Measurements from ENCODE around the gene CEND1. TPM values are rescaled to one million over a fixed set of nuclear protein-coding genes. Genes with fewer than 3 reads are reported as not detected.

The CEND1 gene
- total RNA-seq, 1 experiment from 2014 or later: 0.81 TPM

DNA sequence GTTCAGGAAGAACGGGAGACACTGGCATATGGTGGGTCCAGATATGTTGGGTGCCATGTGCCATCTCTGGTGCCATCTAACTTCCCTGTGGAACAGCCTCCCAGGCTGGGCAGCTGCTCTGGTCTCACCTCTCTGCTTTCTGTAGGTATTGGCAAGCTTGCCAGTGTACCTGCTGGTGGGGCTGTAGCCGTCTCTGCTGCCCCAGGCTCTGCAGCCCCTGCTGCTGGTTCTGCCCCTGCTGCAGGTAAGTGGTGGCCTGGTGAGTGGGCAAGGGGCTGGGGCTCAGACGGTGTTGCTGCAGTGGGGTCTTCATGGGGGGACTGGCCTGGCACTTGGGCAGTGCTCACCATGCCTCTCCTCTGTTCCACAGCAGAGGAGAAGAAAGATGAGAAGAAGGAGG, 22.5 kb upstream of the CEND1 start:
- Mint-ChIP-seq H3K36me3 (ENCODE audit: insufficient read depth in 1 of 3, low read depth in 3 of 3) (peaks cover 29 to 40% (median 31%) of the 10 kb centered on the region in 3 experiments), H3K4me1 (peaks cover 15 to 32% of the 10 kb centered on the region in 2 experiments), H3K4me3 (peak overlapping the region; percentile 91 to 96; a peak in 4 of 5 replicates), H3K9me3 (no peaks in the 10 kb centered on the region), H3K27ac (peak overlapping the region in 1 of 3 experiments; percentile 84; a peak in 2 of 7 replicates), H3K27me3 (ENCODE audit: low read depth) (no peaks in the 10 kb centered on the region; the same call in 1 of the 2 replicates)
- Histone ChIP-seq H3K79me2 (ENCODE audit: insufficient read depth, low read length) (peaks cover 10% of the 10 kb centered on the region; the same call in 1 of the 2 replicates), H2BK20ac (ENCODE audit: low read depth, low read length, poor library complexity, severe bottlenecking) (no peak overlapping the region), H4K20me1 (ENCODE audit: control insufficient read depth, insufficient read depth, insufficient read length) (no peaks in the 10 kb centered on the region), H4K8ac (replicated peaks; ENCODE audit: insufficient read length, low read depth, low read length) (no peak overlapping the region), H3K9me3 (ENCODE audit: control insufficient read depth, low read depth, low read length) (no peaks in the 10 kb centered on the region), H3K9ac (ENCODE audit: extremely low read depth, insufficient read length, low read length) (no peak overlapping the region), H3K23ac (ENCODE audit: insufficient read length, low read depth, low read length) (no peak overlapping the region), H3K27me3 (ENCODE audit: insufficient read depth, low read length) (no peaks in the 10 kb centered on the region), H3K14ac (ENCODE audit: insufficient read depth, low read length) (no peak overlapping the region), H3K27ac (ENCODE audit: insufficient read length, low read depth, low read length) (no peak overlapping the region), H2AK5ac (ENCODE audit: insufficient read length, low read length) (no peak overlapping the region), H2AFZ (ENCODE audit: low read length) (no peak overlapping the region), H3K18ac (ENCODE audit: insufficient read length, low read depth, low read length) (no peak overlapping the region), H2BK12ac (ENCODE audit: insufficient read length, low read depth, low read length) (no peak overlapping the region), H2BK120ac (ENCODE audit: low read depth, low read length, poor library complexity, severe bottlenecking) (no peak overlapping the region), H3K4me2 (ENCODE audit: insufficient read depth, insufficient read length, low read length) (no peak overlapping the region), H2BK15ac (ENCODE audit: low read depth, low read length) (no peak overlapping the region), H3K4me1 (ENCODE audit: insufficient read depth, low read length) (no peaks in the 10 kb centered on the region), H3K23me2 (ENCODE audit: insufficient read length, low read depth, low read length, poor library complexity, severe bottlenecking) (peaks cover 12% of the 10 kb centered on the region), H3K79me1 (ENCODE audit: insufficient read depth, low read depth, low read length, poor library complexity, severe bottlenecking) (peaks cover 9% of the 10 kb centered on the region), H3T11ph (ENCODE audit: low read length) (no peak overlapping the region), H4K5ac (ENCODE audit: insufficient read length, low read depth, low read length) (no peak overlapping the region), H3K56ac (ENCODE audit: insufficient read length, low read depth, low read length) (no peak overlapping the region), H2BK5ac (ENCODE audit: insufficient read length, low read length) (no peak overlapping the region), H3K4ac (ENCODE audit: low read depth, low read length) (no peak overlapping the region), H4K91ac (ENCODE audit: insufficient read length, low read depth, low read length) (no peak overlapping the region)
- TF ChIP-seq, protein P1, sequence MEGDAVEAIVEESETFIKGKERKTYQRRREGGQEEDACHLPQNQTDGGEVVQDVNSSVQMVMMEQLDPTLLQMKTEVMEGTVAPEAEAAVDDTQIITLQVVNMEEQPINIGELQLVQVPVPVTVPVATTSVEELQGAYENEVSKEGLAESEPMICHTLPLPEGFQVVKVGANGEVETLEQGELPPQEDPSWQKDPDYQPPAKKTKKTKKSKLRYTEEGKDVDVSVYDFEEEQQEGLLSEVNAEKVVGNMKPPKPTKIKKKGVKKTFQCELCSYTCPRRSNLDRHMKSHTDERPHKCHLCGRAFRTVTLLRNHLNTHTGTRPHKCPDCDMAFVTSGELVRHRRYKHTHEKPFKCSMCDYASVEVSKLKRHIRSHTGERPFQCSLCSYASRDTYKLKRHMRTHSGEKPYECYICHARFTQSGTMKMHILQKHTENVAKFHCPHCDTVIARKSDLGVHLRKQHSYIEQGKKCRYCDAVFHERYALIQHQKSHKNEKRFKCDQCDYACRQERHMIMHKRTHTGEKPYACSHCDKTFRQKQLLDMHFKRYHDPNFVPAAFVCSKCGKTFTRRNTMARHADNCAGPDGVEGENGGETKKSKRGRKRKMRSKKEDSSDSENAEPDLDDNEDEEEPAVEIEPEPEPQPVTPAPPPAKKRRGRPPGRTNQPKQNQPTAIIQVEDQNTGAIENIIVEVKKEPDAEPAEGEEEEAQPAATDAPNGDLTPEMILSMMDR (conservative IDR thresholded peaks at IDR 0.05): no peak
- no peak for DNase-seq
- no CpG with 5 or more reads among the region's 3 CpGs for whole genome bisulfite sequencing (ENCODE audit: extremely low coverage, insufficient read length, low lambda C conversion rate)

All from H9 (cell line).